Brain pericyte (primary cell): Measurements from ENCODE around the gene KLHL9.
"Not testable (repeated sequence)": the region's sequence is repeated elsewhere in the genome, so short reads cannot be mapped to it uniquely, and the experiment has no call there.

Source experiments
- DNase-seq: peaks from one replicate; pipeline ENCODE4 v3.0.0-alpha.2; 2012; ENCODE audit warnings: low read depth, low spot score

The KLHL9 gene

DNA sequence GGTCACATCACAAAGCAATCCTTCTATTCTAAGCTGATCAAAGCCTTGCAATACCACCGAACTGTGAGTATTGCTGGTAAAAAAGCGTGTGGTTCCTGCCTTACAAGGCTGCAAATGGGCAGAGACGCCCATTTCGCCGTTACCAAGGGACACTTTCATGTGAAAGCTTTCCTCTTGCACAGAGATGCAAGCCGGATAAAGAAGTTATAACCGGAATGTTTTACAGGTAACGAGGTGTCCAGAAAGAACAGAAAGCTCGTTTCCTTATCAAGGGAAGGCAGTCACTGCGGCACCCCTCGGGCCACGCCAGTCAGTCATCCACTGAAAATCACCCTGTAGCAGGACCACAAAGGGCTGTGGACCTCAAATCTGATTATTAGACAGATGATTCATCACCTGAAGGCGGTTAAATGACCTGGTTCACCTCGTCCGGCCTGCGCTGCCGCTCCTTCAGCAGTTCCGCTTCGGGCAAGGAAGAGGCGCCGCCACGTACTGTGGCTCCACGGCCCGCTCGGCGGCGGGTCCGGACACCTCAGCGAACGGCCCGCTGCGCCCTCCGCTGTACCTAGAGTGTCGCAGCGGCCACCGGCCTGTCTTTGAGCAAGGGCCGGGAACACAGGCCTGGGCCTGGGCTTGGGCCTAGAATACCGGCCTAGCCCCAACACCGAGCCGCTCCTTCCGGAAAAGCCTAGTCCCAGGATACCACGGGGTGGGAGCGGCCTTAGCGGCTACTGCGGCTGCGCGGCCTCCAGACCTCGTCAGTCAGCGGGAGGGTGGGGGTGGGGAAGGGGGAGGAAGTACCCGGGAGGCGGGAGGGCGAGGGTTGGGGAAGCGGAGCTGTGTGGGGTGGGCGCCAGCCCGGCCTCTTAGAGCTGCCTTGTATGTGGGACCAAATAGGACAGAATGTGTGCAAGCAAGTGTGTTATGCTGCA, at the start of gene KLHL9:
Gene KLHL9 (minus strand): TSS at position 704 of the 932 bp plus-strand sequence. CDS start 545 bp downstream, at position 159.
- DNase-seq = peak; percentile 70

GRCh38 chr9:21383627-21384026, 48.4 kb upstream of the KLHL9 start:
- no peak for DNase-seq

DNA sequence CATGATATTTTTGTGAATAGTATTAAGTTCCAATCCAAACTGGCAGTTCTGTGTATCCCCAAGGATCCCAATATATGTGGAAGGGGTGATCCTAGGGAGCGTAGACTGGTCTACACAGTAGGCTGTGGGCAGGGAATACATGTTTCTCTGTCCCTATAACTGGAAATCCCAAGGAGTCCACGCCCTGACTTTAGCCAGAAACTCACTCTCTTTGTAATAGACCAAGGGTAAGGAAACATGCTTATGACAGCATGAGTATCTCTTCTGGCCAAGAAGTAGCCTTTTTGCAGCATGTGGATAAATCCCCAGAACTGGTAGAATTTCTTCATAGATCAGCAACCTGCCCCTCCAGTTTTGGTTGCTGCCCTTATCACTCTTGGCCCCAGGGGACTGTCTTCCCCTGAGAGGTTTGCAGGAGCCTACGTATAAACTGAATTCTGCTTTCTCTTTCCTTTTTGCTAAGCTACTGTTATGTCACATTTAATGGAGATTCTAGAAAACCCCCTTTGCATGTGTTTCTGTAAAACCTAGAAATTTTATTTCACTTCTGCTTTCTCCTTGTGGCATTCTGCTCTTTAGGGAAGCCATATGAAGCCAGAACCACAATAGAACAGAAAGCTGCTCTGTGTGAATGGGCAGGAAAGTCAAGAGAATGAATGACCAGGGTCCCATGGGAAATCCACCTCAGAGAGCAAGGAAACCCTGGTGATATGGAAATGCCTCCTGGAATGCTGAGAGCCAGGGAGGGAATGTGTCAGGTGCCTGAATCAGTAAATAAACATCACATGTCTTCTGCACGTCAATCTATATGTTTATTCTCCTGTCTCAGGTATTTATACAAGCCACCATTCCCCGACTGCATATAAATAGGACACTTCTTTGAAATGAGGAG, 46.5 kb upstream of the KLHL9 start:
- DNase-seq = no peak

DNA sequence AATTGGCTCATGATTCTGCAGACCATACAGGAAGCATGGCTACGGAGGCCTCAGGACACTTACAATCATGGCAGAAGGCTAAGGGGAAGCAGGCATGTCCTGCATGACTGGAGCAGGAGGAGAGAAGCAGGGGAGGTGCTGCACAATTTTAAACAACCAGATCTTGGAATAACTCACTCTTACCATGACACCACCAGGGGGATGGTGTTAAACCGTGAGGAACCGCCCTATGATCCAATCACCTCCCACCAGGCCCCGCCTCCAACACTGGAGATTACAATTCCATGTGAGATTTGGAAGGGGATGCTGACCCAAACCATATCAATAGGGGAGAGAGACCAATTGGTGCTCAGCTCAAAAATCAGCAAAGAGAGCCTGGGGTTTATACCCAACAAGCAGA, 36.3 kb upstream of the KLHL9 start:
- not testable (repeated sequence) for DNase-seq

- DNase-seq = no peak
Measured at GRCh38 chr9:21367957-21368356, 32.8 kb upstream of the KLHL9 start, which contains the start of gene IFNA13. Gene IFNA13 (minus strand): TSS chr9:21368057. CDS start chr9:21368010, 47 bp downstream.

GRCh38 chr9:21367169-21367568, 32.0 kb upstream of the KLHL9 start:
- not testable (repeated sequence) for DNase-seq

DNA sequence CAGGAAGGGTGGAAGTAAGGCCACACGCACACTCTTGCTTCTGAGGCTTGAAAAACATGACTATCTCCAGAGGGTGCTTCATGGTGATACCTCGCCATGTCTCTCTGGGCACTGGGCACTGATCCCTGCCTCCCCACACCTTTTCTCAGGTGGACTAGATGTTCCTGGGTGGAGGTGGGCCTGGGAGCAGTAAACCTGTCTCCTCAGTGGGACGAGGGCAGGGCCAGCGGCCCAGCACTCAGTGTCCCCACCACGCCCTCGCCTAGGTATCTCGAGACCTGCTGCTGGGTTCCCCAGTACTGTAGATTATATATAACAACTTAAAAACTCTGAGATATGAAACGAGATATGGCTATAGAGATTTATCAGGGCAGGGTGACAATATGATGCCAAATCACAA, 27.1 kb upstream of the KLHL9 start:
- DNase-seq = no peak

DNA sequence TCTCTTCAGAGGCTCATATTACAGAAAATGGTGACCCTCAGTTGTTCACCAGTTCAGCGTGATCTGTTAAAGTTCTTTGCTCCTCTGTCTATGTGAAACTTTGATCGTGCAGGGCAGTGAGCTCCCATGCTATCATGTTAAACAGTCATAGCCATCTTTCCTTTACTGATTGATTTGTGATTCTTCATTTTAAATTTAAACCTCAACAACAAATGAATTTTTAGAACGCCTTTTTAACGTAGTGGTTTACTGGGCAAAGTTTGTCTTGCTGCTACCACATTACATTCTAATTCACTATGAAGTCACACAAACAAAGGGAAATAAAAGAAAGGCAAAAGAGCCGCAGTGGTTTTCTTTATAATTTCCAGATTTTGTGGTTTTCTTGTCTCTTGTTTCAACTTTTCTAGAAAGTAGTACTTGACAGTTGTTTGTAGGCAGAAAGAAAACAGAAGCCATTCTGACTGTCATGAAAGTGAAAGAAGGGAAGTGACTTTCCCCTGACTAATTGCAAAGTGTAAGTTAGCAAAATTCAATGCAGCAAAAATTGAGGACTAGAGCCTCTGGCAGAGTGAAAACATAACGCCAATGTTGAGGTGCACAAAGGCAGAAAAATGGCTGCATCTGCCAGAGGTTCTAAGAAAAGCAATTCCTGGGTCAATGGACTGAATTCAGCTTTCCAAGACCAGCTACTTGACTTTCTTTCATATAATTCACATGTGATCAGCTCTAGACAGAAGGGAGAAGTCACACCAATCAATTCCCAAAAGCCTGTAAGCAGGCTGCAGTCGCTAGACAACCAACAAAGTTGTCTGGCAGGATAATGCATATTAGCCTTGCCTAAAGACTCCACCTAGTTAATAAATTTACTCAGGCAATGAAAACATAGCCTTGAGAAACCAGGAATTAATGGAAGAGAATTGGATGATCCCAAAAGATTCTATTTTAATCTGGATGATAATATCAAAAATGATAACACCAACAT, 22.6 kb upstream of the KLHL9 start:
- no peak for DNase-seq

GRCh38 chr9:21350787-21351186, 15.6 kb upstream of the KLHL9 start, which contains the start of gene IFNA6:
Gene IFNA6 (minus strand): TSS chr9:21350887. CDS start chr9:21350887, 0 bp downstream.
- DNase-seq = no peak

DNA sequence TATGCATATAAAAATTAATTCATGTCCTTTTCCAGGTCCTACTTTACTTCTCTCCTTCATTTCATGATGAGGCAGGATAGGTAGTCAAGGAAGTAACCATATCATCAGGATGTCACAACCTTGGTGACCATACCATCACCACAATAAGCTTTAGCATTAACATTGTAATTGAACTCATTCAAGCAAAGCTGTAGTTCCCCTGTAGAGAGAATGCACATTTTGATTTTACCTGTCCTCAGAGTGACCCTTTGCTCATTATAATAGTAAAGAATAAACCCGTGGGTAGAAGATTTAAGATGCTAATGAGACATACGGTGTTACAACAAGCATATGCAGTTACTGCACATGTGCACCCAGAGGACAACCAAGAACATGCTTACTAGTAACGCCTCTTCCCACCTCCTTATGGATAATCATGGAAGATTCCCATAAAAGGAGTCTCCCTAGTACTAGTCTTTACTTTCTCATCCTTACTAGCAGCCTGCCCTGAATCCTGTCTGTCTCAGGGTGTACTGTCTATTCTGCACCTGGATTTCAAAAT, 13.3 kb upstream of the KLHL9 start:
- no peak for DNase-seq

DNA sequence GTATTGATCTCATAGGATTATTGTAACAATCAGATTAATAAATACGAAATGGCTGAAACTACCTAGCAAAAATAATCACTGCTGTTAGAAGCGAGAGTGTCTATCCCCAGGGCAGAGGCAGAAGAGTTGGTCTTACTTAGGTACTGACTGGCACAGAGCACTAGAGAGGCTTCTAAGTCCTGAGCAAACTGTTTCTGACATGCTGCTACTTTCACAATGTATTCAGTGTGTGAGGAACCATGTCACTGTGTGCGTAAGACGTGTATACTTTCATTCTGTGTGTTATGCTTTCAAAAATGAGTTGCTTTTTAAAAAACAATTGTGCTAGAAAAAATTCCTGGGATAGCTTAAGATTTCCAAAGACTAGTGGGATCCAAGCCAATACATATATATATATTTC, 5.5 kb upstream of the KLHL9 start:
- no peak for DNase-seq

DNA sequence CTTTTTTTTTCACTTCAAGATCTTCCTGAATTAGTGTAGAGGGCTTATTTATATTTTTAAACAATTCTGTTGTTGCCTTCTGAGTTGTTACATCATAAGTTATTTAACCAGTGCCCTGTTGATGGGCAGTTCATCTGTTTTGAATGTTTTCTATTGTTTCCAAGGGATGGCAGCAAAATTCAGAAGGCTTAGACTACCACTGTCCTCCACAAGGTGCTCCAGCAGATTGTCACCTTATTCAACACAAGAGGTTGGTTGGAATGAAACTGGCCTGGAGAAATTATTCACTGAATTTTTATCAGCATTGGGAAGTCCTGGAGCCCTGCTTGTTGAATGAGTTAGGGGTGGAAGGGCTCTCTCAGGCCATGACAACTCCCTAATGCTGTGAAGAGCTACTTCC, 1.3 kb upstream of the KLHL9 start:
- DNase-seq = no peak

GRCh38 chr9:21333226-21333625, 2.0 kb downstream of the KLHL9 start:
- no peak for DNase-seq

DNA sequence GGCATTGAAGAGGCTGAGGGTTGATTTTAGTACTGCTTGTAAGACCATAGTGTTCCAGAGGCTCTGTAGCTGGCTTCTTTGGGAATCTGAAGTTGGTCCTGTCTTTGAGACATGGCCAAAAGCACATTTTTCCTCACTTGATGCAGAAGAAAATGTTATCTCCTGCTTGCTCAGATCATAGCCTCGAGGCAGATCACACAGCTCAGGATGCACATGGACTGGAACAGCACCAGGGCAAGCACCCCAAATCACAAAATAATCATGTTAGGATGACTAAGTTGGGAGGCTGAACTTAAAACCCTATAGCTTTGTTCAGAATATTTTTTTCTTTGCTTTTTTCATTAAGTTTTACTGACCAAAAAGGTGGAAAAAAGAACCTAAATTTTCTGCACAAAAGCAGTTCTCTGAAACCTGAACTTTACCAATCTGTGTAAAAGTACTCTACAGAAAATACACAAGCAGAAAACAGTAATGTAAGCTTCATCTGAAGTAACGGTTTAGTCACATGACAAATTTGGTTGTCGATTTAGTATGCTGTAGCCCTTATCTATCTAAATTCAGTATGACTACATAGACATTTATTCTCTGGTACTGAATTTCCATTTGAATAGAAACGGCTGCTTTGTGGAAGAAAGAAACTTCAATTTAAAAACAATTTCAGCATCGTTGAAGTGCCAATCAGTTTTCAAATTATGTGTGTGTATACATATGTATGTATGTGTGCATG, 3.4 kb downstream of the KLHL9 start:
- DNase-seq = no peak

GRCh38 chr9:21326526-21327139, 8.6 kb downstream of the KLHL9 start:
- DNase-seq = no peak

GRCh38 chr9:21324047-21324446, 11.2 kb downstream of the KLHL9 start:
- no peak for DNase-seq

DNA sequence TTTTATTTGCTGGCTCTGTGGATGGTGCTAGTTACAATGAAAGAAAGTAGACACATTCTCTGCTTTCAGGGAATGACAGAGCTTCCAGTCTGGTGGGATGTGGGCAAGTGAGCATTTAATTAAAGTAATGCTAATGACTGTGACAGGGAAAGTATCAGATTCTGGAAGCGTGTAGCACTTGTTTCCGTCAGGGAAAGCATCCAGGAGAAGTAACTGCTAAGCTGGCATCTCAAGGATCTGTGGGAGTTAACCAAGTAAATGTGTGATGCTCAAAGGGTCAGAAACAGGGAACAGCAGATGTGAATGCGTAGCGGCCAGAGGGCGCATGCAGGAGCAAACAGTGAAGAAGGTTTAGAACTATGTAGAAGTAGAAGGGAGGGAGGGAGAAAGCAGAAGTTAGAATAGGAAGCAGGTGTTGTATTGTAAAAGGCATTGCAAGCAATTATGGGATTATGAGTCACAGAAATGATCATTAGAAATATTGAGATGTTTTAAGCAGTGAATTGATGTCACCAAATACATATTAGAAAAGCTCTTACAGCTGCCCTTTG, 12.2 kb downstream of the KLHL9 start:
- no peak for DNase-seq

GRCh38 chr9:21320465-21320864, 14.7 kb downstream of the KLHL9 start:
- DNase-seq = no peak
